GM10248 (cell line): ENCODE measurements around the gene NIPBL.
"Not testable (repeated sequence)": the region's sequence is repeated elsewhere in the genome, so short reads cannot be mapped to it uniquely, and the experiment has no call there.

Experiments
- CTCF ChIA-PET: fragments of 300-600 bp; sonication (Branson Sonifier 250); formaldehyde crosslinking; extraction: SDS; loops from one replicate; lab custom pipeline; 2021; ENCODE audit warnings: antibody characterized with exemption; lab: Yijun Ruan, JAX
- POLR2A ChIA-PET: fragments of 350-650 bp; sonication (Branson Sonifier 250); formaldehyde crosslinking; extraction: SDS; loops from one replicate; lab custom pipeline; 2020; ENCODE audit warnings: antibody characterized with exemption; lab: Yijun Ruan, JAX
- DNase-seq: peaks from one replicate; pipeline ENCODE4 v3.0.0; 2012; ENCODE audit errors: extremely low spot score
- TF ChIP-seq, protein P1 (sequence below): IDR thresholded peaks from 2 replicates; pipeline ENCODE4 v1.5.1; 2012; ENCODE audit warnings: mild to moderate bottlenecking, low read depth; ENCODE audit errors: extremely low read depth, missing control alignments, control extremely low read depth

The NIPBL gene

DNA sequence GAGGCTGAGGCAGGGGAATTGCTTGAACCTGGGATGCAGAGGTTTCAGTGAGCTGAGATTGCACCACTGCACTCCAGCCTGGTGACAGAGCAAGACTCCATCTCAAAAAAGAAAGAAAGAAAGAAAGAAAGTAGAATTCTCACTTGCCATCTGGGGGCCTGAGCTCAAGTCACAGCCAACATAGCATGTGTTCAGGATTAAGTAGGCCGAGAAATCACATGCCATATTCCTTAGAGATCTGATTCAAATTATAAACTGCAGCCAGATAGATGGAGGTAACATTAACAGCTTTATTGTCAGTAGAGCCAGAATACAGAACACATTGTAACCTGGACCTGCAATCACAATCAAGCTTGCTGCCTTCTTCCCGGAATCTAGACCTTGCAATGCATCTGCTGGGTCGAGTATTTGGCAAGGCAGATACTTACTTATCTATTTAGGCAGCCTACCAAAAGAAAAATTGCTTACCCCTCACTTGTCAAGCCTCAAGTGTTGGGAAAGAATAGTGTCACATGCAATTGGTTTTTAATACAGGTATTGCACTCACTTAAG is 198.9 kb downstream of the NIPBL start:
- CTCF ChIA-PET, result interaction anchor here (1.1 kb wide), 1 partner anchor 19 kb away, joined by 3 read pairs; no protein-coding TSS in a partner anchor
- TF ChIP-seq, protein P1, sequence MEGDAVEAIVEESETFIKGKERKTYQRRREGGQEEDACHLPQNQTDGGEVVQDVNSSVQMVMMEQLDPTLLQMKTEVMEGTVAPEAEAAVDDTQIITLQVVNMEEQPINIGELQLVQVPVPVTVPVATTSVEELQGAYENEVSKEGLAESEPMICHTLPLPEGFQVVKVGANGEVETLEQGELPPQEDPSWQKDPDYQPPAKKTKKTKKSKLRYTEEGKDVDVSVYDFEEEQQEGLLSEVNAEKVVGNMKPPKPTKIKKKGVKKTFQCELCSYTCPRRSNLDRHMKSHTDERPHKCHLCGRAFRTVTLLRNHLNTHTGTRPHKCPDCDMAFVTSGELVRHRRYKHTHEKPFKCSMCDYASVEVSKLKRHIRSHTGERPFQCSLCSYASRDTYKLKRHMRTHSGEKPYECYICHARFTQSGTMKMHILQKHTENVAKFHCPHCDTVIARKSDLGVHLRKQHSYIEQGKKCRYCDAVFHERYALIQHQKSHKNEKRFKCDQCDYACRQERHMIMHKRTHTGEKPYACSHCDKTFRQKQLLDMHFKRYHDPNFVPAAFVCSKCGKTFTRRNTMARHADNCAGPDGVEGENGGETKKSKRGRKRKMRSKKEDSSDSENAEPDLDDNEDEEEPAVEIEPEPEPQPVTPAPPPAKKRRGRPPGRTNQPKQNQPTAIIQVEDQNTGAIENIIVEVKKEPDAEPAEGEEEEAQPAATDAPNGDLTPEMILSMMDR, result no peak
- POLR2A ChIA-PET, result no interaction called here
- no peak for DNase-seq

DNA sequence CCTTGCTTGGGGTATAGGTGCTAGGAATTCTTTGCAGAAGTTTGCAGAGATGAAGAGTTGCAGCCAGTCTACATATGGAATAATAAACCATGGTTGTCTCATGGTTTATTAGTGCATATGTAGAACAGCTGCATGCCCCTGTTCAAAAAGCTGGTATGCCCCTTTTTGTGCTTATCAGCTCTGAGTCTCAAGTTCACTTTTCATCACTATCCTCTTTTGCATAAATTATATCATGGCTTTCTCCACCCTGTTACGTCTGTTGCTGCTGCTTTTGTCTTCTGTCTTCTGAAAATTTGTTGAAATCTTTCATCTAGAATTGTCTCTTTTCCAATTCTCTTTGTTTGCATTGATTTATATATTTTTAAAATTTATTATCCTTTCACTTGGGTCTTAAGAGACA is 200.6 kb downstream of the NIPBL start:
- ChIA-PET POLR2A (no interaction called here), CTCF (no interaction called here)
- no peak for DNase-seq
- TF ChIP-seq, protein P1, result no peak

- POLR2A ChIA-PET, result no interaction called here
Observed at GRCh38 chr5:37080697-37081096, 204.1 kb downstream of the NIPBL start.

DNA sequence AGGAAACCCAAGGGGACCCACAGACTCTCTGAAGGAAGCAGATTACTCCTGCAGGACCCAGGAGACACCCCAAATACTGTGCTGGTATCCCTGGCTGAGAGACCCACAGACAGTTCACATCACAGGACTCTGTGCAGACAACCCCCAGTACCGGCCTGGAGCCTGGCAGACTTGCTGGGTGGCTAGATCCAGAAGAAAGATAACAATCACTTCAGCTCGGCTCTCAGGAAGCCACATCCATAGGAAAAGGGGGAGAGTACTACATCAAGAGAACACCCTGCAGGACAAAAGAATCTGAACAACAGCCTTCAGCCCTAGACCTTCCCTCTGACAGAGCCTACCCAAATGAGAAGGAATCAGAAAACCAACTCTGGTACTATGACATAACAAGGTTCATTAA is 206.4 kb downstream of the NIPBL start:
- POLR2A ChIA-PET, result not testable (repeated sequence)

More at GRCh38 chr5:37080697-37081096, 204.1 kb downstream of the NIPBL start:
- TF ChIP-seq, protein P1, result no peak
- DNase-seq, result no peak
- CTCF ChIA-PET, result interaction anchor here (0.9 to 6.5 kb wide), 6 partner anchors 10 to 166 kb away, joined by 3 to 29 read pairs (median 4); no protein-coding TSS in a partner anchor

GRCh38 chr5:37086026-37086425 is 209.5 kb downstream of the NIPBL start:
- POLR2A ChIA-PET, DNase-seq, CTCF ChIA-PET: not testable (repeated sequence)

More for the DNA sequence above, 206.4 kb downstream of the NIPBL start:
- CTCF ChIA-PET, result interaction anchor here (6.5 kb wide), 1 partner anchor 12 kb away, joined by 29 read pairs; no protein-coding TSS in a partner anchor
- not testable (repeated sequence) for DNase-seq

GRCh38 chr5:37086466-37087173 is 210.1 kb downstream of the NIPBL start:
- CTCF ChIA-PET, result interaction anchor here (2.5 kb wide), 1 partner anchor 15 kb away, joined by 6 read pairs; no protein-coding TSS in a partner anchor
- TF ChIP-seq, protein P1, result no peak
- DNase-seq, result no peak
- POLR2A ChIA-PET, result no interaction called here

GRCh38 chr5:37088009-37088408 is 211.4 kb downstream of the NIPBL start:
- TF ChIP-seq, protein P1, result no peak
- ChIA-PET CTCF (interaction anchor here (2.5 kb wide), 1 partner anchor 16 kb away, joined by 6 read pairs; no protein-coding TSS in a partner anchor), POLR2A (no interaction called here)
- no peak for DNase-seq
